Fibroblast of lung (primary cell): ENCODE measurements around the gene STK32C. TPM values are rescaled to one million over a fixed set of nuclear protein-coding genes. Genes with fewer than 3 reads are reported as not detected.
"Not testable (repeated sequence)": the region's sequence is repeated elsewhere in the genome, so short reads cannot be mapped to it uniquely, and the experiment has no call there.

Experiments
- DNase-seq, 2 donors: peaks; one replicate each; pipeline versions ENCODE4 v3.0.0 to v3.0.0-alpha.2; 2010; ENCODE audit warnings: low read depth in 2 of 2
- H2AFZ ChIP-seq: 2 replicates; pipeline ENCODE4 v1.5.1; 2012; ENCODE audit warnings: low read length, control low read depth, inconsistent platforms
- H3K27ac ChIP-seq: 2 replicates; pipeline ENCODE4 v1.5.1; 2011; ENCODE audit warnings: low read length, control low read depth; ENCODE audit not compliant: insufficient read depth
- H3K27me3 ChIP-seq: 2 replicates; pipeline ENCODE4 v1.5.1; 2011; ENCODE audit warnings: mild to moderate bottlenecking, low read length; ENCODE audit not compliant: control insufficient read depth, insufficient read depth
- H3K36me3 ChIP-seq: 2 replicates; pipeline ENCODE4 v1.5.1; 2011; ENCODE audit warnings: low read length; ENCODE audit not compliant: control insufficient read depth, insufficient read depth
- H3K4me1 ChIP-seq: 2 replicates; pipeline ENCODE4 v1.5.1; 2011; ENCODE audit warnings: low read length; ENCODE audit not compliant: control insufficient read depth, insufficient read depth; ENCODE audit errors: extremely low read depth
- H3K4me2 ChIP-seq: 2 replicates; pipeline ENCODE4 v1.5.1; 2011; ENCODE audit warnings: low read length, control low read depth; ENCODE audit not compliant: insufficient read depth; ENCODE audit errors: extremely low read depth
- H3K4me3 ChIP-seq, 4 experiments: fragments of 200-600 bp in 1 of 4; sonication (generic) in 1 of 4; replicated peaks in 1 of 4; 2 replicates each; pipeline ENCODE4 v1.5.1; 2011 to 2016; ENCODE audit warnings: low read length in 4 of 4, low read depth in 3 of 4, mild to moderate bottlenecking in 3 of 4, control low read depth in 2 of 4, inconsistent platforms in 1 of 4, mixed read lengths in 1 of 4; ENCODE audit not compliant: insufficient read depth in 1 of 4; ENCODE audit errors: control extremely low read depth in 1 of 4
- H3K79me2 ChIP-seq: 2 replicates; pipeline ENCODE4 v1.5.1; 2012; ENCODE audit warnings: mild to moderate bottlenecking, low read length, inconsistent platforms; ENCODE audit not compliant: control insufficient read depth, insufficient read depth
- H3K9ac ChIP-seq: 2 replicates; pipeline ENCODE4 v1.5.1; 2011; ENCODE audit warnings: mild to moderate bottlenecking, low read length, control low read depth; ENCODE audit not compliant: insufficient read depth
- H3K9me3 ChIP-seq: 2 replicates; pipeline ENCODE4 v1.5.1; 2012; ENCODE audit warnings: low read depth, low read length; ENCODE audit not compliant: control insufficient read depth, insufficient read depth
- H4K20me1 ChIP-seq: 2 replicates; pipeline ENCODE4 v1.5.1; 2011; ENCODE audit warnings: low read length; ENCODE audit not compliant: control insufficient read depth, insufficient read depth; ENCODE audit errors: extremely low read depth
- CTCF ChIP-seq, 2 donors: IDR thresholded peaks in 1 of 2; conservative IDR thresholded peaks in 1 of 2; 1 replicate in 1 of 2; 2 replicates in 1 of 2; pipeline ENCODE4 v1.5.1; 2011 to 2012; ENCODE audit warnings: low read length in 2 of 2, control low read depth in 1 of 2, inconsistent platforms in 1 of 2, low read depth in 1 of 2, mild to moderate bottlenecking in 1 of 2
- EZH2 ChIP-seq: IDR thresholded peaks from 2 replicates; pipeline ENCODE4 v1.5.1; 2012; ENCODE audit warnings: low read length, control low read depth, mild to moderate bottlenecking; ENCODE audit errors: missing control alignments
- polyA plus RNA-seq, 2 donors: library from polyadenylated mRNA; depleted of rRNA in 1 of 2; stranded (reverse) in 1 of 2; unstranded in 1 of 2; fragments of >200 nt; gene quantifications; 2 replicates each; pipeline ENCODE4 v1.2.1, GENCODE V29; 2011 to 2012; ENCODE audit warnings: missing spikeins in 1 of 2
- total RNA-seq: library from RNA; depleted of rRNA; stranded (reverse); fragments of >200 nt; gene quantifications from 2 replicates; pipeline ENCODE4 v1.2.1, GENCODE V29; 2014

Gene STK32C
- total and polyA plus RNA-seq, 2 donors (not counting 1 experiment from before 2014, with no cell fraction given), result 4.4 to 21.5 TPM

GRCh38 chr10:132298038-132298881 lies 9.5 kb downstream of the STK32C start:
- Histone ChIP-seq H3K4me2 (no peak overlapping the region), H3K4me1 (no peaks in the 10 kb centered on the region), H3K9ac (no peak overlapping the region), H2AFZ (no peak overlapping the region), H4K20me1 (no peaks in the 10 kb centered on the region), H3K79me2 (no peaks in the 10 kb centered on the region), H3K4me3 (no peak overlapping the region), H3K27ac (no peak overlapping the region), H3K36me3 (no peaks in the 10 kb centered on the region), H3K27me3 (no peaks in the 10 kb centered on the region), H3K9me3 (no peaks in the 10 kb centered on the region)
- TF ChIP-seq CTCF (conservative IDR thresholded peaks at IDR 0.05 in 1 of 2, IDR thresholded peaks at IDR 0.05 in 1 of 2; ENCODE audit: low read depth in 1 of 2, low read length in 2 of 2) (no peak), EZH2 (no peak)
- no peak for DNase-seq

GRCh38 chr10:132297526-132297925 lies 10.2 kb downstream of the STK32C start:
- H3K36me3 ChIP-seq, result no peaks in the 10 kb centered on the region
- H3K27me3 ChIP-seq, result no peaks in the 10 kb centered on the region
- H2AFZ ChIP-seq, result no peak overlapping the region
- H3K4me3 ChIP-seq, result no peak overlapping the region
- H3K4me2 ChIP-seq, result no peak overlapping the region
- no peak for DNase-seq
- no peak for TF ChIP-seq CTCF (conservative IDR thresholded peaks at IDR 0.05 in 1 of 2, IDR thresholded peaks at IDR 0.05 in 1 of 2; ENCODE audit: low read depth in 1 of 2, low read length in 2 of 2)
- no peak for TF ChIP-seq EZH2
- no peaks in the 10 kb centered on the region for H3K9me3 ChIP-seq
- H3K27ac ChIP-seq, result no peak overlapping the region
- no peaks in the 10 kb centered on the region for H3K4me1 ChIP-seq
- H3K9ac ChIP-seq, result no peak overlapping the region
- H4K20me1 ChIP-seq, result no peaks in the 10 kb centered on the region
- no peaks in the 10 kb centered on the region for H3K79me2 ChIP-seq

- no peak for TF ChIP-seq CTCF (conservative IDR thresholded peaks at IDR 0.05 in 1 of 2, IDR thresholded peaks at IDR 0.05 in 1 of 2; ENCODE audit: low read depth in 1 of 2, low read length in 2 of 2)
- TF ChIP-seq EZH2, result no peak
- Histone ChIP-seq H2AFZ (no peak overlapping the region), H3K27me3 (no peaks in the 10 kb centered on the region), H3K4me1 (no peaks in the 10 kb centered on the region), H3K4me3 (no peak overlapping the region), H3K4me2 (no peak overlapping the region), H4K20me1 (no peaks in the 10 kb centered on the region), H3K9me3 (no peaks in the 10 kb centered on the region), H3K36me3 (no peaks in the 10 kb centered on the region), H3K79me2 (no peaks in the 10 kb centered on the region), H3K27ac (no peak overlapping the region), H3K9ac (no peak overlapping the region)
- no peak for DNase-seq
Observed at GRCh38 chr10:132296666-132297443, 10.9 kb downstream of the STK32C start.

GRCh38 chr10:132295481-132295880 lies 12.3 kb downstream of the STK32C start:
- H3K9ac ChIP-seq, H2AFZ ChIP-seq, H3K27ac ChIP-seq, H3K4me1 ChIP-seq, H3K79me2 ChIP-seq, H3K4me3 ChIP-seq, H3K4me2 ChIP-seq, H3K36me3 ChIP-seq, DNase-seq, H3K27me3 ChIP-seq, H4K20me1 ChIP-seq, H3K9me3 ChIP-seq: not testable (repeated sequence)
